Mononuclear cell (primary cell): ENCODE measurements around the gene MPV17L. TPM values are rescaled to one million over a fixed set of nuclear protein-coding genes. Genes with fewer than 3 reads are reported as not detected.
"Not testable (repeated sequence)": the region's sequence is repeated elsewhere in the genome, so short reads cannot be mapped to it uniquely, and the experiment has no call there.

ENCODE experiments used
- H3K27me3 ChIP-seq: 2 replicates; pipeline ENCODE4 v1.6.0; 2011; ENCODE audit warnings: low read length, control low read depth; ENCODE audit not compliant: insufficient read depth
- H3K4me1 ChIP-seq: 2 replicates; pipeline ENCODE4 v1.5.1; 2011; ENCODE audit warnings: mild to moderate bottlenecking, low read length, control low read depth; ENCODE audit not compliant: insufficient read depth
- H3K4me3 ChIP-seq: 2 replicates; pipeline ENCODE4 v1.5.1; 2011; ENCODE audit warnings: mild to moderate bottlenecking, low read length, moderate library complexity
- H3K9me3 ChIP-seq: 2 replicates; pipeline ENCODE4 v1.5.1; 2011; ENCODE audit warnings: low read depth, mild to moderate bottlenecking, control low read depth, low read length
- total RNA-seq: library from RNA; depleted of rRNA; stranded (reverse); fragments of >200 nt; gene quantifications from one replicate; pipeline ENCODE4 v1.2.3, GENCODE V29; 2012

Gene MPV17L
- total RNA-seq, 1 donor, result under 0.01 TPM

DNA sequence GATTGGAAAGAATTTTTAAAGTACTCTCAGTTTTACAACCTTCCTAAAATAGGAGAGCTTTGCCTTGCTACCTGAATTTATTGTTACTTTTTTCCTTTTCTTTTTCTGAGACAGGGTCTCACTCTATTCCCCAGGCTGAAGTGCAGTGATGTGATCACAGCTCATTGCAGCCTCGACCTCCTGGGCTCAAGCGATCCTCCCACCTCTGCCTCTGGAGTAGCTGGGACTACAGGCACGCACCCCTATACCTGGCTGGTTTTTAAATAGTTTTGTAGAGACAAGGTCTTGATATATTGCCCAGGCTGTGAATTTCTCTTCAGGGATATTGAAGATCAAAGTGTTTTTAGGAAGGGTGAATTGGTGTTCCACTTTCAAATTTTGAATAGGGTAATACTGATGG, 3.8 kb downstream of the MPV17L start:
- Histone ChIP-seq H3K27me3 (no peaks in the 10 kb centered on the region), H3K9me3 (no peaks in the 10 kb centered on the region), H3K4me3 (no peak overlapping the region), H3K4me1 (peaks cover 20% of the 10 kb centered on the region)

DNA sequence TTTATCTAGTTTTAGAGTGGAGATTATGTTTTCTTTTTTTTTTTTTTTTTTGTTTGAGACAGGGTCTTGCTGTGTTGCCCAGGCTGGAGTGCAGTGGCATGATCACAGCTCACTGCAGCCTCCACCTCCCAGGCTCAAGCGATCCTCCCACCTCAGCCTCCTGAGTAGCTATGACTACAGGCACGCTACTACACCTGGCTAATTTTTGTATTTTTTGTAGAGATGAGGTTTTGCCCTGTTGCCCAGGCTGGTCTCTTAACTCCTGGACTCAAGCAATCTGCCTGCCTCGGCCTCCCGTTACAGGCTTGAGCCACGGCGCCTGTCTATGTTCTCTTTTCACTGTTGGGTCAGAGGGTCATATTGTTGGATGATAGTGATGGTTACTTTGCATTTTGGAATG, 4.8 kb downstream of the MPV17L start:
- not testable (repeated sequence) for H3K27me3 ChIP-seq, H3K4me3 ChIP-seq, H3K9me3 ChIP-seq
- peaks cover 30% of the 10 kb centered on the region for H3K4me1 ChIP-seq

DNA sequence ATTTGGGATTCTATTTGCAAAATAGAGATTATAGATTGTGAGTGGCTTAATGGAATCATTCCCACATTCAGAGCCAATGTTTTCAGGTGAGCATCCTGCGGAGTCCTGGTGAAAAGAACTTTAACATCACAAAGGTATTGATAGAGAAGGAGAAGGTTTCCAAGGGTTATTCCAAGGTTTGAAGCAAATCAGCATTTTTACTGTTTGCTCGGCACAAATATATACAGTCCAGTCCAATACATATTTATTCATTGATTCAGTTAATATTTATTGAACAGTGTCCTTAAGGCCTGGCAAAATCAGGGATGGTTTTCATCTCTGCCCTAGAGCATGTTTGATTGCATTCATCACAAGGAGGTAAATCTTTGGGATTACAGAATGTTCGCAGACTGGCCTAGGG, 6.4 kb downstream of the MPV17L start:
- H3K4me1 ChIP-seq, result peaks cover 31% of the 10 kb centered on the region
- H3K9me3 ChIP-seq, result no peaks in the 10 kb centered on the region
- H3K27me3 ChIP-seq, result no peaks in the 10 kb centered on the region
- no peak overlapping the region for H3K4me3 ChIP-seq

DNA sequence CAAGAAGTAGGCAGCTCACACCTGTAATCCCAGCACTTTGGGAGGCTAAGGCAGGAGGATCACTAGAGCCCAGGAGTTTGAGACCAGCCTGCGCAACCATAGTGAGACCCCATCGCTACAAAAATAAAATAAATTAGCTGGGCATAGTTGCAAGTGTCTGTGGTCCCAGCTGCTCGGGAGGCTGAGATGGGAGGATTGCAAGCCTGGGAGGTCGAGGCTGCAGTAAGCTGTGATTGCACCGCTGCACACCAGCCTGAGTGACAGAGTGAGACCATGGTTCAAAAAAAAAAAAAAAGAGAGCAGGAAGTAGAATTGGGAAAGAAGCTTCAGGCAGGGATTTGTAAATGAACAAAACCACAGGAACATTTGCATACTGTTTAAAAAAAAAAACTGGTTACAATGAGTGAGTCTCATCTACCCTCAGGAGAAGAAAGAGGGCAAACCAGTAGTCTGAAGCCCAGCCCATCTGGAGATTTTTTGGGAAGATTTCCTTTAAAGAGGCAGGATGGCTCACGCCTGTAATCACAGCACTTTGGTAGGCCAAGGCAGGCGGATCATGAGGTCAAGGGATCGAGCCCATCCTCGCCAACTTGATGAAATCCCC, 7.9 kb downstream of the MPV17L start:
- Histone ChIP-seq H3K4me1 (peaks cover 31% of the 10 kb centered on the region), H3K4me3 (no peak overlapping the region), H3K9me3 (no peaks in the 10 kb centered on the region), H3K27me3 (no peaks in the 10 kb centered on the region)

DNA sequence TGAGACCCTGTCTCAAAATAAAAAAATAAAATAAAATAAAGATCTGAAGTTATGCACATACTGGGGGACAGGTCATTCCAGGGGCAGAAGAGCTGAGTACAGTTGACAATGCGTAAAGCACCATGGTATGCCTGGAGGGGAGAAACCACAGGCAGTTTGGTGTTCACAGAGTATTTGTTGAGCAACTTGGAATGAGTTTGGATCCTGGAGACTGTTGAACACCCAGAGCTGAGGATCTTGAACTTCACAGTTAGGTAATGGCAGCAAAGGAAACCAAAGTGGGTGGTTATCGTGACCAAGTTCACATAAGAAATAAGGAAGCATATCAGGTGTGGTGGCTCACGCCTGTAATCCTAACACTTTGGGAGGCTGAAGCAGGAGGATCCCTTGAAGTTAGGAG, 8.5 kb downstream of the MPV17L start:
- H3K4me3 ChIP-seq, H3K27me3 ChIP-seq, H3K9me3 ChIP-seq: not testable (repeated sequence)
- peaks cover 31% of the 10 kb centered on the region for H3K4me1 ChIP-seq

DNA sequence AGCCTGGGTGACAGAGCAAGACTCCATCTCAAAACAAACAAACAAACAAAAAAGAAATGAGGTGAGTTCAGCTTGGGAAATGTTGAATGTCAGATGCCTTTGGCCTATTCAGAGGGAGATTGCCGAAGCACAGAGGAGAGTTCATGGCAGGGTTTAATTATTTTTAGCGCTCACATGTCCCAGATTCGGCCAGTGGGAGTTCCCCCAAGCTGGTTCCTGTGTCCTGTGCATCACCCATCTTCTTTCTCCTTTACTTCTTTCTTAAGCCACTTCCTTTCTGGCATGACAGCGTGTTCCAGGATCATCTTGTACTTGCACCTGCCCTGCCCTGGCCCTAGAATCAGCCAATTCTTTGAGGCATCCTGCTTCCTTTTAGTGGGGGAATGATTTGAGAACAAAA, 9.2 kb downstream of the MPV17L start:
- Histone ChIP-seq H3K27me3 (no peaks in the 10 kb centered on the region), H3K4me3 (no peak overlapping the region), H3K9me3 (no peaks in the 10 kb centered on the region), H3K4me1 (peaks cover 31% of the 10 kb centered on the region)

DNA sequence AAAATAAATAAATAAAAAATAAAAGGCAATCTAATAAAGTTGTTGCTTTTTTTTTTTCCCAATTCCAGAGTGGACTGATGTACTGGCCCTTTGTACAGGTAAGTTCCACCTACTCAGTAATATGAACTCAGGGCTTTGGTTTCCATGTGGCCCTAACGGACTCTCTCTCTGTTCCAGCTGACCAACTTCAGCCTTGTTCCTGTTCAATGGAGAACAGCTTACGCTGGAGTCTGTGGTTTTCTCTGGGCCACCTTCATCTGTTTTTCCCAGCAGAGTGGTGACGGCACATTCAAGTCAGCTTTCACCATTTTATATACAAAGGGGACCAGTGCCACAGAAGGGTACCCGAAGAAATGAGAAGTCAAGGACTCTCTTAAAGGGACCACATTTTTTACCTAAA, 12.2 kb downstream of the MPV17L start:
- H3K9me3 ChIP-seq, H3K4me3 ChIP-seq, H3K27me3 ChIP-seq: not testable (repeated sequence)
- H3K4me1 ChIP-seq, result peaks cover 26% of the 10 kb centered on the region

DNA sequence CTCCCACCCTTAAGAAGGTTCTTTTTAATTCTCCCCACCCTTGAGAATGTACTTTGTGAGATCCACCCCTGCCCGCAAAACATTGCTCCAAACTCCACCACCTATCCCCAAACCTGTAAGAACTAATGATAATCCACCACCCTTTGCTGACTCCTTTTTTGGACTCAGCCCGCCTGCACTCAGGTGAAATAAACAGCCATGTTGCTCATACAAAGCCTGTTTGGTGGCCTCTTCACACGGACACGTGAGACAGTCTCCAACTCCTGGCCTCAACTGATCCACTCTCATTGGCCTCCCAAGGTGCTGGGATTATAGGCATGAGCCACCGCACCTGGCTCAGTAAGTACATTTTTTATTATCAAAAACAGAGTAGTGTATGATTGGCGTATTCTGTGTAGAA, 13.9 kb downstream of the MPV17L start:
- not testable (repeated sequence) for H3K4me1 ChIP-seq, H3K9me3 ChIP-seq, H3K27me3 ChIP-seq, H3K4me3 ChIP-seq

DNA sequence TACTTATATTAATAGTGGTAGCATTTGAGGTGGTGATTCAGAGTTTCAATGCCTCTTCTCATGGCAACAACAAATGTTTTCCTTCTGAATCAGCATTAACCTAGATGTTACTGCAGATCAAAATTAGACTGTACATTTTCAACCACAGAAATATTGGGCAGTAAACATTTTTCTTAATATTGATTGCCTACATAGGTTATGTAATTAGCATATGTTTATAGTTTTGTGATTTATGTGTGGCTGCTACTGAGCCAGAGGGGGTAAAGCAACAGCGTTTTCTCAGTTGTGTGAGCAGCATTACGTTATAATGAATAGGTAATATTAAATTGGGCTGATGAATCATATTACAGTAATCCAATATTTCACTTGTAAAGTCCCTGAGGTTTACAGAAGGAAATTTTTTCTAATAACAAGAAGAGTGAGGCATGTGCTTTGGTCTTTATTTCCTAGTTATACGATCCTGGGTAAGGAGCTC, 20.0 kb downstream of the MPV17L start:
- Histone ChIP-seq H3K4me1 (no peaks in the 10 kb centered on the region), H3K4me3 (no peak overlapping the region), H3K27me3 (no peaks in the 10 kb centered on the region), H3K9me3 (no peaks in the 10 kb centered on the region)

DNA sequence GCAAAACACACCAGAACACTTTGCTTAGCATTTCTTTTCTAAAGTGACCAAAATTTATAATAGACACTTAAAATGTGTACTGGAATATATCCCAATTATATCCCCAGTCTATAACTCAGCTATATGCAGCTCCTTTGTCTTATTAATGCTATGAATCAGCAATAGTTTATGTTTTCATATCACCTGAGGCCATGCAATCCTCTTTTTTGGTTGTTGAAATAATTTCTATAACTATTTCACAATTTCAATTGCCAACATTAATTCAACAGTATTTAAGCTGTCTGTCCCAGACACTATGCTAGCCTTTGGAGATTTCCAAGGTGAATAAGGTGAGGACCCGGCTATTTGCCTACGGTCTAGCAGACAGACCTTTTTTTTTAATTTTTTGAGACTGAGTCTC, 21.6 kb downstream of the MPV17L start:
- Histone ChIP-seq H3K27me3 (no peaks in the 10 kb centered on the region), H3K4me1 (no peaks in the 10 kb centered on the region), H3K9me3 (no peaks in the 10 kb centered on the region), H3K4me3 (no peak overlapping the region)

DNA sequence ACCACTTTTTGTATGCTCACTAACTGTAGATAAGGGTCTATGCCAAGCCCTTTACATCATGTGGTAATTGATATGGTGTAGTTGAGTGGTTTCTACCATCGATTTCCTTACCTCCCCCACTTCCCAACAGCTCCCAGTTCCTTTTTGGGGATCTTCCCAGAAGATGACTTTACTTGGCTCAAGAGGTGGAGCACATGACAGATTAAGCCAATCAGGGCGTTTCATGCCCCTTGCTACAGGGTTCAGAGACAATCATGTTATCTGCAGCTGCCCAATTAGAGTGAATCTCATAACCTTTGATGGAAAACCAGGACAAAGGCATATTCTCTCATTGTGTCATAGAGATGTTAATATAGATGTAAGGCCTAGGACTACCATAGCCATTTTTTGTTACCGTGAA, 22.7 kb downstream of the MPV17L start:
- H3K27me3 ChIP-seq, result no peaks in the 10 kb centered on the region
- no peaks in the 10 kb centered on the region for H3K4me1 ChIP-seq
- no peaks in the 10 kb centered on the region for H3K9me3 ChIP-seq
- no peak overlapping the region for H3K4me3 ChIP-seq

DNA sequence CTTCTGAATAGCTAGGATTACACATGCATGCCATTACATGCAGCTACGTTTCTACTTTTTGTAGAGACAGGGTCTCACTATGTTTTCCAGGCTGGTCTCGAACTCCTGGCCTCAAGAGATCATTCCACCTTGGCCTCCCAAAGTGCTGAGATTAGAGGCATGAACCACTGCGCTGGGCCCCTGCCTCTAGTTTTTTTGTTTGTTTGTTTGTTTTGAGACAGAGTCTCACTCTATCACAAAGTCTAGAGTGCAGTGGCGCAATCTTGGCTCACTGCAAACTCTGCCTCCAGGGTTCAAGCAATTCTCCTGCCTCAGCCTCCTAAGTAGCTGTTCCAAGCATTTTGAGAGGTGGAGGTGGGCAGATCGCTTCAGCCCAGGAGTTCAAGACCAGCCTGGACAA, 26.1 kb downstream of the MPV17L start:
- not testable (repeated sequence) for H3K4me1 ChIP-seq, H3K27me3 ChIP-seq

DNA sequence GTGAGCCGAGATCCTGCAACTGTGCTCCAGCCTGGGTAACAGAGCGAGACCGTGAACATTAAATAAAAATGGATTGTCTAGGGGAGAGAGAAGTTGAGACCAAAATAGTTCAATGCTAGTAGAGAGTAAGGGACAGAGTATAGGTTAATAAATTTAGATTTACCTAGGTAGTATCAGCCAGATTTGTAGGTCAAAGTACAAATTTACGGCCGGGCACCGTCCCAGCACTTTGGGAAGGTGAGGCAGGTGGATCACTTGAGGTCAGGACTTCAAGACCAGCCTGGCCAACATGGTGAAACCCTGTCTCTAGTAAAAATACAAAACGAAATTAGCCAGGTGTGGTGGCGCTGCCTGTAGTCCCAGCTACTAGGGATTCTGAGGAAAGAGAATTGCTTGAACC, 26.7 kb downstream of the MPV17L start:
- Histone ChIP-seq H3K27me3 (no peaks in the 10 kb centered on the region), H3K4me1 (no peaks in the 10 kb centered on the region), H3K9me3 (no peaks in the 10 kb centered on the region)

More for the DNA sequence above, 26.1 kb downstream of the MPV17L start:
- H3K9me3 ChIP-seq, H3K4me3 ChIP-seq: not testable (repeated sequence)

DNA sequence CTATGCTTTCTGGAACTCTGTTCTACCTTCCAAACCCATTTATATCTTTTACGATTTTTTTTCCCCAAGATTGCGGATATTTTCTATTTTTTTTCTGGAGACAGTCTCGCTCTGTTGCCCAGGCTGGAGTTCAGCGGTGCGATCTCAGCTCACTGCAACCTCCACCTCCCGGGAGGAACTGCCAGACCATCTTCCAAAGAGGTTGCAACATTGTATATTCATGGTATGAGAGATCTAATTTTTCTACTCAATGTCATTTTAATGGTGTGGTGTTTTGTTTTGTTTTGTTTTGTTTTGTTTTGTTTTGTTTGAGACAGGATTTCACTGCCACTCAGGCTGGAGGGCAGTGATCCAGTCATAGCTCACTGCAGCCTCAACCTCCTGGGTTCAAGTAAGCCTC, 30.3 kb downstream of the MPV17L start:
- H3K9me3 ChIP-seq, result no peaks in the 10 kb centered on the region
- no peaks in the 10 kb centered on the region for H3K27me3 ChIP-seq
- no peak overlapping the region for H3K4me3 ChIP-seq
- no peaks in the 10 kb centered on the region for H3K4me1 ChIP-seq

More for the DNA sequence above, 26.7 kb downstream of the MPV17L start:
- H3K4me3 ChIP-seq, result no peak overlapping the region

DNA sequence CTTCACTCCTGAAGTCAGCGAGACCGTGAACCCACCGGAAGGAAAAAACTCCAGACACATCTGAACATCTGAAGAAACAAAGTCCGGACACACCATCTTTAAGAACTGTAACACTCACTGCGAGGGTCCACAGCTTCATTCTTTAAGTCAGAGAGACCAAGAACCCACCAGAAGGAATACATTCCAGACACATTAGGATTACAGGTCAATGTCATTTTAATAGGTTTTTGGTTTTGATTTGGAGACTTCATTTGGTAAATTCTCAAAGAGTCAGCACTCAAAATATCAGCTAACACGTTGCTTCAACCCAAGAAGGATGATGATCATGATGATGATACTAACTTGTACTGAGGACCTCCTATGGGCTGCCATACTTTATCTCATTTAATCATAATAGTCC, 31.2 kb downstream of the MPV17L start:
- Histone ChIP-seq H3K4me1 (no peaks in the 10 kb centered on the region), H3K27me3 (no peaks in the 10 kb centered on the region), H3K9me3 (no peaks in the 10 kb centered on the region), H3K4me3 (no peak overlapping the region)

DNA sequence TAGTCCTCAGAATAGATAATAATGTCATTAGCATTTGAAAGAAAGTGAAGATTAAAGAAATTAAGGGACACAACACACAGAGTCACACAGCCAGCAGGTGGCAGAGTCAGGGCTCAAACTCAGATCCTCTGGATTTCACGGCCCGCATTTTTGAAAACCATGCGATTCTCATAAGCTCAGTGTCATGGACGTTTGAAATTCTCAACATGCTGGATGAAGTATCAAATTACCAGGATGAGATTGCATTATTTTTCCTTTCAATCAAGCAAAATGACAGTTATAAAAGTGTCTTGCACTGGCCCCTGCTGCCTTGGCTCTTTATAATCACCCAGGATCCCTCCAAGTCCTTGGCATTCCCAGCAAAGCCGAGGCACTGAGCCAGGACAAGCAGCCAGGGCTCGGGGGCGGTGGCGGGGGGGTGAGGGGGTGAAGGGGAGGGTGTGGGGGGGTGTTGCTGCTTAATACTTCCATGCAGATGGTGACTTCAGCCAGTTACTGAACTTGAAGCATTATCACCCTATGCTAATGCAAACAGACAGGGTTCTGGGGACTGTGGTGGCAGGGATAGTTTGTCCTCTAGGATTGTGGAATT, 32.2 kb downstream of the MPV17L start:
- no peaks in the 10 kb centered on the region for H3K9me3 ChIP-seq
- H3K27me3 ChIP-seq, result no peaks in the 10 kb centered on the region
- no peaks in the 10 kb centered on the region for H3K4me1 ChIP-seq
- H3K4me3 ChIP-seq, result no peak overlapping the region
